Measurements from ENCODE around the gene APOH. TPM values are rescaled to one million over a fixed set of nuclear protein-coding genes. Genes with fewer than 3 reads are reported as not detected.

Gene APOH
- total RNA-seq, 1 donor from 2014 or later, result 29.6 TPM

- H3K4me3 ChIP-seq, result no peak overlapping the region
- intact Hi-C loops (cut with DNase I), result no loop called here
- H3K27ac ChIP-seq, result no peak overlapping the region
- H3K27me3 ChIP-seq, result no peaks in the 10 kb centered on the region
- TF ChIP-seq CTCF (IDR thresholded peaks at IDR 0.05), result no peak
- no peaks in the 10 kb centered on the region for H3K4me1 ChIP-seq
- no peak for DNase-seq
- no peak for ATAC-seq
- no peaks in the 10 kb centered on the region for H3K36me3 ChIP-seq
- no peaks in the 10 kb centered on the region for H3K9me3 ChIP-seq
These were observed 21.5 kb upstream of the APOH start for GRCh38 chr17:66250686-66251085.

- H3K4me1 ChIP-seq, result no peaks in the 10 kb centered on the region
These were observed 19.1 kb upstream of the APOH start for GRCh38 chr17:66248285-66248684.

GRCh38 chr17:66241839-66242238 lies 12.6 kb upstream of the APOH start:
- TF ChIP-seq CTCF (IDR thresholded peaks at IDR 0.05), result no peak
- DNase-seq, result no peak
- ATAC-seq, result peak; percentile 50

More at GRCh38 chr17:66248285-66248684, 19.1 kb upstream of the APOH start:
- DNase-seq, result no peak
- H3K9me3 ChIP-seq, result no peaks in the 10 kb centered on the region
- no peak for TF ChIP-seq CTCF (IDR thresholded peaks at IDR 0.05)
- H3K4me3 ChIP-seq, result no peak overlapping the region
- H3K27me3 ChIP-seq, result no peaks in the 10 kb centered on the region
- ATAC-seq, result no peak
- intact Hi-C loops (cut with DNase I), result no loop called here
- H3K36me3 ChIP-seq, result no peaks in the 10 kb centered on the region
- H3K27ac ChIP-seq, result no peak overlapping the region

GRCh38 chr17:66240630-66241029 lies 11.4 kb upstream of the APOH start:
- H3K36me3 ChIP-seq, result no peaks in the 10 kb centered on the region
- ATAC-seq (no peak), DNase-seq (no peak)
- H3K9me3 ChIP-seq, result no peaks in the 10 kb centered on the region
- no peak overlapping the region for H3K27ac ChIP-seq
- no peaks in the 10 kb centered on the region for H3K4me1 ChIP-seq
- H3K27me3 ChIP-seq, result no peaks in the 10 kb centered on the region
- intact Hi-C loops (cut with DNase I), result no loop called here
- no peak for TF ChIP-seq CTCF (IDR thresholded peaks at IDR 0.05)
- no peak overlapping the region for H3K4me3 ChIP-seq

More at GRCh38 chr17:66241839-66242238, 12.6 kb upstream of the APOH start:
- H3K36me3 ChIP-seq, result no peaks in the 10 kb centered on the region
- no peak overlapping the region for H3K27ac ChIP-seq
- H3K27me3 ChIP-seq, result no peaks in the 10 kb centered on the region
- no peaks in the 10 kb centered on the region for H3K9me3 ChIP-seq
- no peak overlapping the region for H3K4me3 ChIP-seq
- no peaks in the 10 kb centered on the region for H3K4me1 ChIP-seq
- intact Hi-C loops (cut with DNase I), result no loop called here

GRCh38 chr17:66240013-66240412 lies 10.8 kb upstream of the APOH start:
- ATAC-seq (no peak), DNase-seq (no peak)
- Histone ChIP-seq H3K27me3 (no peaks in the 10 kb centered on the region), H3K4me1 (no peaks in the 10 kb centered on the region), H3K36me3 (no peaks in the 10 kb centered on the region), H3K27ac (no peak overlapping the region), H3K4me3 (no peak overlapping the region), H3K9me3 (no peaks in the 10 kb centered on the region)
- intact Hi-C loops (cut with DNase I), result no loop called here
- no peak for TF ChIP-seq CTCF (IDR thresholded peaks at IDR 0.05)

GRCh38 chr17:66235377-66235994 lies 6.3 kb upstream of the APOH start:
- no peaks in the 10 kb centered on the region for H3K9me3 ChIP-seq
- no peak for ATAC-seq
- DNase-seq, result no peak
- H3K36me3 ChIP-seq, result no peaks in the 10 kb centered on the region
- no peak overlapping the region for H3K27ac ChIP-seq
- no peaks in the 10 kb centered on the region for H3K27me3 ChIP-seq
- intact Hi-C loops (cut with DNase I), result no loop called here
- no peak overlapping the region for H3K4me3 ChIP-seq
- no peaks in the 10 kb centered on the region for H3K4me1 ChIP-seq
- no peak for TF ChIP-seq CTCF (IDR thresholded peaks at IDR 0.05)
